CD14-positive monocyte (primary cell): ENCODE data around the gene GRK6. TPM values are rescaled to one million over a fixed set of nuclear protein-coding genes. Genes with fewer than 3 reads are reported as not detected.

Source experiments
- DNase-seq, 3 donors: peaks; one replicate each; pipeline ENCODE4 v3.0.0-alpha.2; 2011 to 2022
- H2AFZ ChIP-seq: 2 replicates; pipeline ENCODE4 v1.6.0; 2012; ENCODE audit warnings: mild to moderate bottlenecking, low read depth, low read length, inconsistent platforms; ENCODE audit not compliant: insufficient read depth, poor library complexity, severe bottlenecking
- H3K27ac ChIP-seq, 2 donors: 1 replicate in 1 of 2; 2 replicates in 1 of 2; pipeline ENCODE4 v1.5.1; 2012 to 2013; ENCODE audit warnings: low read length in 2 of 2, control low read depth in 1 of 2, inconsistent platforms in 1 of 2, low read depth in 1 of 2, mild to moderate bottlenecking in 1 of 2
- H3K27me3 ChIP-seq, 2 donors: one replicate each; pipeline versions ENCODE4 v1.6.0 to v1.6.1; 2011 to 2013; ENCODE audit warnings: low read length in 2 of 2; ENCODE audit not compliant: control insufficient read depth in 2 of 2, insufficient read depth in 2 of 2
- H3K36me3 ChIP-seq, 2 donors: replicated peaks in 1 of 2; 1 replicate in 1 of 2; 2 replicates in 1 of 2; pipeline versions ENCODE4 v1.5.1 to v1.6.1; 2012 to 2013; ENCODE audit warnings: low read length in 2 of 2, control low read depth in 1 of 2, inconsistent platforms in 1 of 2, mild to moderate bottlenecking in 1 of 2; ENCODE audit not compliant: insufficient read depth in 2 of 2, control insufficient read depth in 1 of 2
- H3K4me1 ChIP-seq, 2 donors: 1 replicate in 1 of 2; 2 replicates in 1 of 2; pipeline versions ENCODE4 v1.5.1 to v1.6.1; 2012 to 2013; ENCODE audit warnings: low read length in 2 of 2, control low read depth in 1 of 2, inconsistent platforms in 1 of 2, mild to moderate bottlenecking in 1 of 2, moderate library complexity in 1 of 2; ENCODE audit not compliant: insufficient read depth in 2 of 2, control insufficient read depth in 1 of 2
- H3K4me2 ChIP-seq: replicated peaks from 2 replicates; pipeline ENCODE3; 2012; ENCODE audit warnings: low read length, moderate library complexity, mild to moderate bottlenecking; ENCODE audit not compliant: poor library complexity, severe bottlenecking; ENCODE audit errors: extremely low read depth
- H3K4me3 ChIP-seq, 3 experiments: fragments of 200-600 bp in 1 of 3; sonication (generic) in 1 of 3; replicated peaks in 1 of 3; 1 replicate in 2 of 3; 2 replicates in 1 of 3; pipeline ENCODE4 v1.5.1; 2011 to 2013; ENCODE audit warnings: low read length in 3 of 3, mild to moderate bottlenecking in 3 of 3, control low read depth in 2 of 3, low read depth in 2 of 3, inconsistent platforms in 1 of 3, moderate library complexity in 1 of 3
- H3K79me2 ChIP-seq: 2 replicates; pipeline ENCODE4 v1.6.0; 2012; ENCODE audit warnings: mild to moderate bottlenecking, control low read depth, inconsistent platforms, low read length, moderate library complexity; ENCODE audit not compliant: insufficient read depth
- H3K9ac ChIP-seq: 2 replicates; pipeline ENCODE4 v1.6.0; 2017; ENCODE audit warnings: low read length, mild to moderate bottlenecking; ENCODE audit not compliant: insufficient read depth, poor library complexity, severe bottlenecking
- H3K9me3 ChIP-seq, 2 donors: replicated peaks in 1 of 2; 1 replicate in 1 of 2; 2 replicates in 1 of 2; pipeline versions ENCODE4 v1.5.1 to v1.6.1; 2012 to 2013; ENCODE audit warnings: low read length in 2 of 2, control low read depth in 1 of 2; ENCODE audit not compliant: control insufficient read depth in 1 of 2, insufficient read depth in 1 of 2
- H4K20me1 ChIP-seq: 2 replicates; pipeline ENCODE4 v1.6.0; 2012; ENCODE audit warnings: mild to moderate bottlenecking, low read length, control low read depth, moderate library complexity; ENCODE audit not compliant: insufficient read depth
- H3K27ac Mint-ChIP-seq, 7 donors: one replicate each; pipeline ENCODE4 v1.8.0; 2020; ENCODE audit warnings: mild to moderate bottlenecking in 7 of 7, mixed read lengths in 7 of 7, moderate library complexity in 6 of 7, inconsistent platforms in 2 of 7
- H3K27me3 Mint-ChIP-seq, 3 donors: one replicate each; pipeline ENCODE4 v1.8.0; 2021 to 2022; ENCODE audit warnings: low read depth in 3 of 3, mild to moderate bottlenecking in 3 of 3, mixed read lengths in 3 of 3, moderate library complexity in 3 of 3, inconsistent platforms in 1 of 3
- H3K36me3 Mint-ChIP-seq, 2 donors: one replicate each; pipeline ENCODE4 v1.8.0; 2020; ENCODE audit warnings: mixed read lengths in 2 of 2, inconsistent platforms in 1 of 2, mild to moderate bottlenecking in 1 of 2
- H3K4me1 Mint-ChIP-seq: one replicate; pipeline ENCODE4 v1.8.0; 2020; ENCODE audit warnings: mild to moderate bottlenecking, mixed read lengths
- H3K4me3 Mint-ChIP-seq, 2 donors: one replicate each; pipeline ENCODE4 v1.8.0; 2020; ENCODE audit warnings: mild to moderate bottlenecking in 2 of 2, mixed read lengths in 2 of 2, moderate library complexity in 1 of 2
- H3K9me3 Mint-ChIP-seq, 7 donors: one replicate each; pipeline ENCODE4 v1.8.0; 2020 to 2022; ENCODE audit warnings: mixed read lengths in 7 of 7, mild to moderate bottlenecking in 6 of 7, moderate library complexity in 6 of 7, inconsistent platforms in 2 of 7
- CTCF ChIP-seq: fragments of 200-600 bp; IDR thresholded peaks from one replicate; pipeline ENCODE4 v1.8.0; 2022; ENCODE audit warnings: antibody characterized with exemption, mild to moderate bottlenecking
- WGBS: methylation state at CpG from one replicate; pipeline ENCODE4 v1.1.5; 2013; ENCODE audit warnings: missing lambda C conversion rate; ENCODE audit not compliant: insufficient coverage; 5-methylcytosine and 5-hydroxymethylcytosine counted together
- intact Hi-C, 2 donors: fragments of 100-400 bp; cut with micrococcal nuclease; formaldehyde crosslinking; loops; one replicate each; pipeline versions ENCODE4 v1.15.0 to v1.15.1; 2023
- polyA plus RNA-seq, 3 donors: library from polyadenylated mRNA; depleted of rRNA in 1 of 3; unstranded in 2 of 3; stranded (reverse) in 1 of 3; fragments of 300-500 nt in 2 of 3; fragments of >200 nt in 1 of 3; fragmentation: Illumina TruSeq in 2 of 3; gene quantifications; 1 replicate in 2 of 3; 2 replicates in 1 of 3; pipeline ENCODE4 v1.2.3, GENCODE V29; 2012 to 2021

Gene GRK6
- polyA plus RNA-seq, 3 donors: 41.6 to 101 (median 63.4) TPM

GRCh38 chr5:177486256-177486655, 59.8 kb downstream of the GRK6 start:
- peak overlapping the region in 1 of 2 donors; percentile 53 for H3K4me3 Mint-ChIP-seq
- Histone ChIP-seq H3K36me3 (peaks cover 53 to 87% of the 10 kb centered on the region in 2 donors), H3K9me3 (no peaks in the 10 kb centered on the region), H4K20me1 (peaks cover 48% of the 10 kb centered on the region), H3K4me2 (no peak overlapping the region), H3K4me1 (peaks cover 9 to 10% of the 10 kb centered on the region in 2 donors), H3K79me2 (no peaks in the 10 kb centered on the region), H3K4me3 (no peak overlapping the region), H3K27me3 (peaks cover 0 to 3% of the 10 kb centered on the region in 2 donors), H2AFZ (no peak overlapping the region), H3K9ac (no peak overlapping the region), H3K27ac (no peak overlapping the region)
- no peak for TF ChIP-seq CTCF
- H3K27ac Mint-ChIP-seq: no peak overlapping the region
- H3K27me3 Mint-ChIP-seq: peaks cover 13 to 30% (median 15%) of the 10 kb centered on the region in 3 donors
- H3K4me1 Mint-ChIP-seq: peaks cover 13% of the 10 kb centered on the region
- H3K9me3 Mint-ChIP-seq: peaks cover 0 to 10% (median 1%) of the 10 kb centered on the region in 7 donors
- intact Hi-C loops: no loop called here
- WGBS: no CpG with 5 or more reads among the region's 3 CpGs
- H3K36me3 Mint-ChIP-seq: peaks cover 85 to 96% of the 10 kb centered on the region in 2 donors
- DNase-seq: no peak

DNA sequence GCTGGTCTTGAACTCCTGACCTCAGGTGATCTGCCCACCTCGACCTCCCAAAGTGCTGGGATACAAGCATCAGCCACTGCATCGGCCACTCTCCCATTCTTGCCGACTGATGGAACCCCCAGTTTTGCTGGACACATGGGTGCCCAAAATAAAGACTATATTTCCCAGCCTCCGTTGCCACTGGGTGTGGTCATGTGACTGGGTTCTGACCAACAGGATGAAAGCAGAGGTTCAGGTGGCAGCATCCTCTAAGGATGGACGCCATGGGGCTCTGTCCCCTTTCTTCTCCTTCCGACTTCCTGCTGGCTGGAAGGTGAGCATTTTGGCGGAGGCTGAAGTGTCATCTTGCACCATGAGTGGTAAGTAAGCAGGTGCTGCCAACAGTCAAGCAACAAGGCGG, 60.7 kb downstream of the GRK6 start:
- H3K9ac ChIP-seq: no peak overlapping the region
- TF ChIP-seq CTCF: no peak
- peaks cover 14% of the 10 kb centered on the region for H3K4me1 Mint-ChIP-seq
- no peak overlapping the region for H2AFZ ChIP-seq
- 97% methylated on average over 5 of the region's 8 CpGs for WGBS
- no peak overlapping the region for H3K4me3 ChIP-seq
- intact Hi-C loops: no loop called here
- no peak overlapping the region for H3K27ac ChIP-seq
- H3K36me3 ChIP-seq: peaks cover 50 to 85% of the 10 kb centered on the region in 2 donors
- peaks cover 48% of the 10 kb centered on the region for H4K20me1 ChIP-seq
- H3K4me2 ChIP-seq: no peak overlapping the region
- H3K27me3 Mint-ChIP-seq: peaks cover 13 to 27% (median 15%) of the 10 kb centered on the region in 3 donors
- DNase-seq: no peak
- H3K9me3 Mint-ChIP-seq: peaks cover 0 to 10% (median 2%) of the 10 kb centered on the region in 7 donors
- peak overlapping the region in 1 of 2 donors; percentile 60 for H3K4me3 Mint-ChIP-seq
- peaks cover 83 to 96% of the 10 kb centered on the region in 2 donors for H3K36me3 Mint-ChIP-seq
- peaks cover 11 to 15% of the 10 kb centered on the region in 2 donors for H3K4me1 ChIP-seq
- no peaks in the 10 kb centered on the region for H3K9me3 ChIP-seq
- H3K27me3 ChIP-seq: peaks cover 0 to 3% of the 10 kb centered on the region in 2 donors
- no peaks in the 10 kb centered on the region for H3K79me2 ChIP-seq
- H3K27ac Mint-ChIP-seq: peak overlapping the region in 1 of 7 donors; percentile 62
